Bronchus fibroblast of lung (primary cell): ENCODE measurements around the gene CFAP44. TPM values are rescaled to one million over a fixed set of nuclear protein-coding genes. Genes with fewer than 3 reads are reported as not detected.

Experiments used
- total RNA-seq: library from RNA; depleted of rRNA; stranded (reverse); fragments of >200 nt; gene quantifications from 2 replicates; pipeline ENCODE4 v1.2.3, GENCODE V29; 2015

The CFAP44 gene, protein sequence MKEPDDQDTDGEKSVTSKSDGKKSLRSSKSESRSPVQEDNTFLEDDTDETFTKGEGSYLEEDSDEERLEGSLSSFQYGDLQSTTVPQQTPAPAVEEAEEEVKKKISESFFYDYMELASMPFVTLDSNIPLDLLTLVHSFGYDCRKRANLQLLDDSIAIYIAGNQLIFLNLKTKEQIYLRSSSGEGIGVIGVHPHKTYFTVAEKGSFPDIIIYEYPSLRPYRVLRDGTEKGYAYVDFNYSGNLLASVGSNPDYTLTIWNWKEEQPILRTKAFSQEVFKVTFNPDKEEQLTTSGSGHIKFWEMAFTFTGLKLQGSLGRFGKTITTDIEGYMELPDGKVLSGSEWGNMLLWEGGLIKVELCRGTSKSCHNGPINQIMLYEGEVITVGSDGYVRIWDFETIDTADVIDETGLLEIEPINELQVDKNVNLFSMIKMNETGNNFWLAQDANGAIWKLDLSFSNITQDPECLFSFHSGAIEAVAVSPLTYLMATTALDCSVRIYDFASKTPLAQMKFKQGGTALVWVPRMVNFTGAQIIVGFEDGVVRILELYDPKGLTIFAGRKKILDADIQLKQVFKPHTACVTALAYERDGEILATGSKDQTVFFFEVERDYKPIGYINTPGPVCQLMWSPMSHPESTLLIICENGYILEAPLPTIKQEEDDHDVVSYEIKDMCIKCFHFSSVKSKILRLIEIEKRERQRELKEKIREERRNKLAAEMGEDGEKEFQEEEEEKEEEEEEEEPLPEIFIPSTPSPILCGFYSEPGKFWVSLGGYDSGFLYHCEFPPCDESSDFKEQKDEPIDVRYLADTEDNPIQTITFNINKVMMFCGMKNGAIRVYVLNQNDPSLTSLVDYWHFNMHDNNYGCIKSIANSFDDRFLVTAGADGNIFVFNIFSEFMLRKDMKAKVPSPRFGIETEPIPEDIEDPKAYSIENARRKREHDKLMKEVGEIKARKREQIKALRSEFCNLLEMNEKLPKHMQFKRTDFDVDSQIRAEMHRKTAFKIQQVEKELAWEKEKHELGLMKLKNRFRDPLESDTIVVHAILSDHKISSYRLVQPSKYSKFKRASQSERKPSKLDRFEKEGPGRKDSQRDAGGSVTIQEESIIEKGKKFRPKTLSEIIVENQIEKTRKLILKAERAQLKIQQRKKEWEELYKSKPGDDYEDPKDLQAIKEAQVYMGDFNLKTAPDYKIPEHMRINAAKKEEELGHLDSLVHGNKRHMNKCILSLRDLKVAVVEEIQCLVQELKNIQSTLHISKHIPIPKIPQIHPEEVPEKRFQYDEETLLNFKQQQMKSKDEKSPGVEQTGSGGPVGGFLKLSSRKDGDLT (N-terminal part only)
- total RNA-seq = 0.15 and 0.17 TPM in 2 replicates

DNA sequence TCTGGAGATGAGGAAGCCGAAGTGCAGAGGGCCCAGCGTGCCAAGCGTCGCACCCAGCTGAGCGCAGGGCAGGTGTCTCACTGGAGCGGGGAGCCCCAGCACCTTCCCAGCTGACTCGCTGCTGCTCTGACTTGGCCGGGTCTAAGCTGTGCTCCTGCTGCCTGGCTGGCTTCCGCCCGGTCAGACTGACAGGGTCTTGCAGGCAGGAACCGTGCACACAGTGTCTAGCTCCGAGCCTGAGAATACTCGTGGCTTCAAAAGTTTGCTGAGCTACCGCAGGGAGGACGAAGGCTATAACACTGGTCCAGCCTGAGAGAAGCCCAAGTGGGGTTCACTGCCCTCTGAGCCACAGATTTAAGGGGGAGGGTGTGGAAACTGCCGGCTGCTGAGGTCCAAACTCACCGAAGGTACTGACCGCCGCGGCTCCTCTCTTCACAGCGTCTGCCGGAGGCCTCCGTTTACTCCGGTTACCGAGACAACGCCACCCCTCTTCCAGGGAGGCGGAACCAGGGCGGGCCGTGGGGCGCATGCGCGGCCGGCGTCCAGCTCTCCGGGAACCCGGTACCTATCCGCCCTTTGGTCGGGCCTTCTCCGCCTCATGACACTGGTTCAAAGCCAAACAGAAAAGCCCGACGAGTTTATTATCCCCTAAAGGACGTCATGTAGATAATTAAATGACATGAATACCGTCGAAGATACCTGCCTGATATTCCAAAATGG, at the start of gene CFAP44:
Gene CFAP44, minus strand, starts transcription at position 443 of the 720 bp plus-strand sequence. CDS start 7,829 bp downstream, outside the sequence.

Other genes starting within 250 kb of the CFAP44 start
- gene BOC, start 229.9 kb downstream of the CFAP44 start, total RNA-seq = 1.0 TPM in 2 replicates
- 9.5 and 14.5 TPM in 2 replicates for gene SPICE1, start 73.7 kb upstream of the CFAP44 start, total RNA-seq
- not detected in 2 replicates for gene SIDT1, start 91.1 kb upstream of the CFAP44 start, total RNA-seq